GM18861 (cell line): ENCODE measurements around the gene JMJD1C.
A peak's percentile ranks its signal among the peaks of the same experiment; 100 is the strongest.
"Not testable (repeated sequence)": the region's sequence is repeated elsewhere in the genome, so short reads cannot be mapped to it uniquely, and the experiment has no call there.

Experiments used
- ATAC-seq: cut with Tn5 transposase; IDR thresholded peaks from one replicate; pipeline ENCODE4 v1.9.1; 2021; ENCODE audit not compliant: unreplicated experiment

Gene JMJD1C

DNA sequence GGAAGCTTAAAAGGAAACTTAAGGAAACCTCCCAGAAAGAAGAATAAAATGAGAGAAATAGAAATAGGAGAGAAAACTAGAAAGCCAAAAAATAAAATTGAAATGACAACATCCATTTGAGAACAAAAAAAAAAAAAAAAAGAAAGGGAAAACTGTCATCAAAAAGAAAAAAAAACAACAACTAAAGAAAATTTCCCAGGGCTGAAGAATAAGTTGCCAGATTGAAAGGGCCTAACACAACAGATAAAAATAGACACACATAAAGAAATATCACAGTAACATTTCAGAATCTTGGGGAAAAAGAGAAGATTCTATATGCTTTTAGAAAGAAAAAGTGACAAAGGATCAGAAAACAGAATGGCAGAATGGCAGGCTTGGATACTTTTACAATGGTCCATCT is 157.1 kb downstream of the JMJD1C start:
- ATAC-seq = no peak

DNA sequence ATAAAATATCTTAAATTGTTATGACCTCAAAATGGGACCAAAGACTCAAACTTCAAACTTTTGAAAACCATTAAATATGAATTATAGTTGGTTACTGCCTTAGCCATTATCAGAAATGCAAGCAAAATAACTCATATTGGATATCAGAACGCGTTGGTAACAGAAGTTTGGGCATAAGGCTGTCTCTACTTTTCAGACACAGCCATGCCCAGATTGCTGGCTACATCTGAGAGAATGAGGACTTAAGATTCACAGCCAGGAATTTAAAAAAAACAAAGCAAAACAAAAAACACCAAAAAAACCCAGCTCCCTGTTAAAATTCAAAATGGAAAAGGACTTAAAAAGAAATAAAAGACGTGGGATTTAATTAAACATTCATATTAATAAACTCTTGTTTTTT is 161.6 kb downstream of the JMJD1C start:
- ATAC-seq = no peak

DNA sequence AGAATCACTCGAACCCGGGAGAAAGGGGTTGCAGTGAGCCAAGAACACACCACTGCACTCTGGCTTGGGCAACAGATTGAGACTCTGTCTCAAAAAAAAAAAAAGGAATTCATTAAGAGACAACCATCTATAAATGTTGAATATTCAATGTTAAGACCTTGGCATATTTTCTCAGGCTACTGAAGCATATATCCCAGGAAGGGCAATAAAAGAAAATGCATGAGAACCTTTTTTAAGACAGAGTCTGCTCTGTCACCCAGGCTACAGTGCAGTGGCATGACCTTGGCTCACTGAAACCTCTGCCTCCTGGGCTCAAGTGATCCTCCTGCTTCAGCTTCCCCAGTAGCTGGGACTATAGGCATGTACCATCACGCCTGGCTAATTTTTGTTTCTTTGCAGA is 165.0 kb downstream of the JMJD1C start:
- no peak for ATAC-seq

DNA sequence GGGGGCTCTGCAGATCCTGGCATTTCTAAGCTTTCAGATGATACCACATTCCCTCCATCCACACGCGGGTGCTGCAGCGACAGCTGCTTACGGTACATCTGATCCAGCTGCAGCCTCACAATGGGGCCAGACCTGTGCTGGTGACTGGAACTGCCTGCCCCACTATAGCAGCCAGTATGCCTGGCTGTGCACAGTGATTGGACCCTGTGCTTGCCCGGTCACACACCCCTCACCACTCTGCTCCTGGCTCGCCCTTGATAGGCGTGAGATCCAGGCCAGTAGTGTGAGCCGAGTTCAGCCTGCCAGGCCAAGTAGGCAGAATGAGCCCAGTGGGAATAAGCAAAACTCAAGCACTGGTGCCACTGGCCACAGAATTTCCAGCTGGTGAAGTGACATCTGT is 167.8 kb downstream of the JMJD1C start:
- ATAC-seq = no peak

DNA sequence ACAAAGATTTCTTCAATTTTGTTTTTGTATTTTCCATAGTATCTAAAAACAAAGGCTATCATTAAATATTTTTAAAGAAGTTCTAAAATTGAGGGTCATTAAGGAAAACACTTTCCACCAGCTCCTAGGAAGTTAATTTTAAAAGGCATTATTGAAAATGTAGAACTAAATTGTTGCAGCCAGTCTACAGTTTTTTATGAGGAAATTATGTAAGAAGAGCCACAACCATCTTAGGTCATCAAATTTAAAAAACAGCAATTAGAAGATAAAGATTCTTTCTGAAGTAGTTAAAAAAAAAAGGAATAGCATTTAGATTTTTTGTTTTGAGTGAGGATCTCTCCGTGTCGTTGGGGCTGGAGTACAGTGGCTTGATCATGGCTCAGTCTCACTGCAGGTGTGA is 171.0 kb downstream of the JMJD1C start:
- no peak for ATAC-seq

DNA sequence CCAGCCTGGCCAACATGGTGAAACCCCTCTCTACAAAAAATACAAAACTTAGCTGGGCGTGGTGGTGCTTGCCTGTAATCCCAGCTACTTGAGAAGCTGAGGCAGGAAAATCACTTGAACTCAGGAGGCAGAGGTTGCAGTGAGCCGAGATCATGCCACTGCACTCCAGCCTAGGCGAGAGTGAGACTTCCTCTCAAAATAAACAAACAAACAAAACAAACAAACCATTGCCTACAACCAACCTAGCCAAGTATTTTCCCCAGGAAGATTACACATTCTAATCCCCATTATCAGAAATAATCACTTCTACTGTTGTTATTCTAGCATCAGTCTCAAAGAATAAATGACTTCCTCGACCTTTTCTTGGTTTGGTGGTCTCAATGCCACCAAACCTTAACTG is 172.9 kb downstream of the JMJD1C start:
- ATAC-seq = not testable (repeated sequence)

DNA sequence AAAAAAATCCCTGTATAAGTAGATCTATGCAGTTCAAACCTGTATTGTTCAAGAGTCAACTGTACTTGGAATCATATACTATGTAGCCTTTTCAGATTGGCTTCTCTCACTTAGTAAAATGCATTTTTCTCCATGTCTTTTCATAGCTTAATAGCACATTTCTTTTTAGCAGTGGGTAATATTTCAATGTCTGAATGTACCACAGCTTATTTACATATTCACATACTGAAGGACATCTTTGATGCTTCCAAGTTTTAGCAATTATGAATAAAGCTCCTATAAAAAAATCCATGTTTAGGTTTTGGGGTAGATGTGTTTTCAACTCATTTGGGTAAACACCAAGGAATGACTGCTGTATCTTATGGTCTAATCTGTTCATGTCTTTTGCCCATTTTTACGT is 177.6 kb downstream of the JMJD1C start:
- ATAC-seq = no peak

DNA sequence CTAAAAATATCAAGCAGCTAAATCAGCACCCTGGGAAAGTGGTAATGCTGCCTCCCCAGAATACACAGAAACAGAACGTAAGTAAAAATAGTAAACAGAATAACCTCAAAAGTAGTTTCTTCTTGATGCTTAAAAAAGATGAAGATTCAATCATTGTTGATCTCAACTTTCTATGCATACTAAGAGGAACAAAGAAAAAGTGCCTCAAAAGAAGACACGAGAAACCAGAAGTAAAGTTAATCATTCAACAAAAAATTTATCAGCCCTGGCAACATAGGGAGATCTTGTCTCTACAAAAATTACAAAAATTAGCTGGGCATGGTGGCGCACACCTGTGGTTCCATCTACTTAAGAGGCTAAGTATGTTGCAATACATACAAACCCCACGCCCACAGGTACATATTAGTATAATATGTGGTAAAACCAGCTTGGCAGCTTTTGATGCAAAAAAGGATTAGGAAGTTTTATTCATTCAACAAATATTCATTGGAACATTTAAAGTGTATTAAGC is 179.0 kb downstream of the JMJD1C start:
- ATAC-seq = peak; percentile 94

DNA sequence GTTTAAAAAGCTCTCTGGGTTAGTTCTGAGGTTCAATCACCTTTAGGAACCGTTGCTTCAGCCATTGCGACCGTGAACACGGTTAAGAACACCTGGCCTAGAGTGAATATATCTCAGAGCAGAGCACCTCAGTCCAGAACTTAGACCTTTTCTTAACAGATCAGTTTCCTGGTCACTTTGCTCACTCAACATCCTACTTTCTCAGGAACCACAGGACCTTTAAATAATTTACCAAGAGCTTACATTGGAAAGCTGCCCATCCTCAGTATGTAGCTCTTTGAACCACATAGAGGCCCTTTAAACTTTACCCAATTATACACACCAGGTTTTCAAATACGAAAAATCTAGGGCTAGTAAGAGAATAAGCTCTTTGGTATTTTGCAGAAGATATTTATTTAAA is 179.4 kb downstream of the JMJD1C start:
- peak; percentile 43 for ATAC-seq

DNA sequence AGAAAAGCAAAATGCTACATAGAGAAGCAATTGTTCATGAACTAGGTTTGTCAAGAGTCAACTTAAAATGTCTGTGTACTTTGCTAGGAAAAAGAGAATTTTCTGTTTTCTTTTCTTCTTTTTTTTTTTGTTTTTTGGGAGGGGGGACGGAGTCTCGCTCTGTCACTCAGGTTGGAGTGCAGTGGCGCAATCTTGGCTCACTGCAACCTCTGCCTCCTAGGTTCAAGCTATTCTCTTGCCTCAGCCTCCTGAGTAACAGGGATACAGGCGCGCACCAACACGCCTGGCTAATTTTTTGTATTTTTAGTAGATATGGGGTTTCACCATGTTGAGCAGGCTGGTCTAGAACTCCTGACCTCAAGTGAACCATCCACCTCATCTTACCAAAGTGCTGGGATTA is 181.9 kb downstream of the JMJD1C start:
- not testable (repeated sequence) for ATAC-seq

DNA sequence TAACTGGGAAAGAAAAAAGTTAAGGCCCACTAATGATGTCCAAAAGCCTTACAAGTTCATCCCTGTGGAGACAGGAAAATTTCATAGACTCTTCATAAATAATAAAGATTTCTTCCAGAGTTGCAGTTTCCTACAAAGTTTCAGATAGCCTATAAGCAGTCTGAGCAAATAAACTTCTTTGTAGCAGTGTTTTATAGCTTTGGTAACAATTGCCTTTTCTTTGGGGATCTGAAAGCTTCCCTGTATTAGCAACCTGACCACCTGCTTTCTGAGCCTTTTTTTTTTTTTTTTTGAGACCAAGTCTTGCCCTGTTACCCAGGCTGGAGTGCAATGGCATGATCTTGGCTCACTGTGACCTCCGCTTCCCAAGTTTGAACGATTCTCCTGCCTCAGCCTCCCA is 182.7 kb downstream of the JMJD1C start:
- ATAC-seq = no peak

DNA sequence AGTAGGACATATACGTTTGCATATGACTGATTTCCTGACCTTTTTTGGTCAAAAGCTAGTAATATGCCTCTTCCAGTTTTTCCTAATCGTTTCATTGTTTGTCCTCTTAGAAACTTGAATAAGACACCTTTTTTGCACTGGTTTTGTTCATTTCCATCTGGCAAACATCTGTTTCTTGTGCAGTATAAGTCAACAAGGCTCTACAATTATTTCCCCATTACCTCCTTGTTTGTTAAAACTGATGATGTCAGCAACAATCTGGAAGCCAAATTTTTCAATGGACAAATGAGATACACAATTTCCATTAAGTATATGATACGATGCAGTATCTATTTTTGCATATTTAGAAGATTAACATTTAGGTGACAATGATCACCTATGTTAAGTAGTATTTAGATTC is 183.8 kb downstream of the JMJD1C start:
- no peak for ATAC-seq

DNA sequence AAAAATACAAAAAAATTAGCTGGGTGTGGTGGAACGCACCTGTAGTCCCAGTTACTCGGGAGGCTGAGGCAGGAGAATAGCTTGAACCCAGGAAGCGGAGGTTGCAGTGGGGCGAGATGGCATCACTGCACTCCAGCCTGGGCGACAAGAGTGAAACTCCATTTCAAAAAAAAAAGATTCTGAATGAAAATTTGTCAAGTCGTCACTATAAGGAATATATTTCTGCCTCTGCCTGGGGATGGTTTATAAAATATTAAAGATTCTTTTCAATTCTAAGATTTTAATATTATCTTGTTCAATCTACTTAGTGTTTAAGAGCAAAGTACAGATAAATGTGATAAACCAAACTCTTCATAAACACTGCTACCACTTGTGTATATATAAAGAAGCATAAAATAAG is 185.4 kb downstream of the JMJD1C start:
- no peak for ATAC-seq

DNA sequence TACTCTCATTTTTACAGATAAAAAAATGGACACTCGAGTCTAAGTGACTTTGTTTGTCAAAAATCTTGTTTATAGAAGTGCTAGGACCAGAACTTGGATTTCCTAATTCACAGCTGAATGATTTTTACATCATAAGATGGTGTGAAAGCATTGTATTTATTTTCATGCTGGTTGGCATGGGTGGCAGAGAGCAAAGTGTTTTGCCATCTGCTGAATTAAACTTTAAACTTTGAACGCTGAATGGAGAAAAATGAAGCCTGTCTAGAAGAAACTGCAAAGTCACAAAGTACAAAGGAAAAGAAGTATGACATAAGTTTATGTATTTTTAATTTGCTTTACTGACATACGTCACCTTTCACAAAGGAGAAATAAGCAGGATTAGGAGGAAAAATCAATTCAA is 190.7 kb downstream of the JMJD1C start:
- no peak for ATAC-seq

DNA sequence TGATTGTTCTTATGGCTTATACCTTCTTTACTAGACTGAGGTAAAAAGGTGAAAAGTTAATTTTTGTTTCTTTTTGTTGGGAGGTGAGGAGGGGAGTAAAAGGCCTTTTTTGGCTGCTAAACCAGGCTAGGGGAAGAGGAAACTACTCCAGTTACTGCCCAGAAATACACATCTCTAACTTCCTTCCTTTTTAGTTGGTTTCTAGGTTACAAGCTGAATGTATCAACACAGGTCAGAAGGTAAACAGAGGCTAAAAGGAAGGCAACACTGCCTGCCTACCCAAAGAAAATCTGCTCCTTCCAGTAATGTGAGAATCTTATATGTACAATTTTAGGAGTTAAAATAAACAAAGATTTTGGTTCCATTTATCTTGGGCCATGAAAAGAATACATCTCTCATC is 192.2 kb downstream of the JMJD1C start:
- ATAC-seq = no peak

DNA sequence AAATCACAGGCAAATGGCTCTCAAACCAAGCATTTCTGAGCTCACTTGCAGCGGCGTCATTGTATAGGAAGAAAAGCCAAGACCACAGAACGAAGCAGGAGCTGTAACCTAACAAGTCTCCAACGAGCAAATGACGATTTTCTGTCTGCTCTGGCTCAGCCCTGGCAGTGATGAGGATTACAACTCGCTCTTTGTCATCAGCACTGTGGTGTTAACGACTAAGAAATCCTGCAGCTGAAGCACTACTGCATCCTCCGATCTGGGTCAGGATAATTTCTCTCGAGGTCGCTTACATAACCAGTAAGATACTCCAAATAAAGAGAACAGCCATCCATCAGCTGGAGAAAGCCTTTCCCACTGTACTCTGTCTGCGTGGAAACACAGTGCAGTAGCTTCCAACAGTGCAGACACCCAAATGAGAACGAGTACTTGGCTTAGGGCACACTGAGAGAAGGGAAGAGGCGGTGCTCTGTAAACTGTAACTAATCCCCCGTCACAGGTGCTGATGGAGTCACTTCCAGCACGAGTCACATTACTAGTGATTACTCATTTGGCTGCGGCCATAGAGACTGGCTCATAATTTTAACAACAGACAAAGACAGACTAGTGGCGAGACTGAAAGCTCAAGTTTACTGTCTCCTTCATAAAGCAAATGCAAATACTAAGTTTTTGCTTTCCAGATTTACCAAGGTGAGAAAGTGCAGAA is 196.8 kb downstream of the JMJD1C start:
- peak; percentile 90 for ATAC-seq

DNA sequence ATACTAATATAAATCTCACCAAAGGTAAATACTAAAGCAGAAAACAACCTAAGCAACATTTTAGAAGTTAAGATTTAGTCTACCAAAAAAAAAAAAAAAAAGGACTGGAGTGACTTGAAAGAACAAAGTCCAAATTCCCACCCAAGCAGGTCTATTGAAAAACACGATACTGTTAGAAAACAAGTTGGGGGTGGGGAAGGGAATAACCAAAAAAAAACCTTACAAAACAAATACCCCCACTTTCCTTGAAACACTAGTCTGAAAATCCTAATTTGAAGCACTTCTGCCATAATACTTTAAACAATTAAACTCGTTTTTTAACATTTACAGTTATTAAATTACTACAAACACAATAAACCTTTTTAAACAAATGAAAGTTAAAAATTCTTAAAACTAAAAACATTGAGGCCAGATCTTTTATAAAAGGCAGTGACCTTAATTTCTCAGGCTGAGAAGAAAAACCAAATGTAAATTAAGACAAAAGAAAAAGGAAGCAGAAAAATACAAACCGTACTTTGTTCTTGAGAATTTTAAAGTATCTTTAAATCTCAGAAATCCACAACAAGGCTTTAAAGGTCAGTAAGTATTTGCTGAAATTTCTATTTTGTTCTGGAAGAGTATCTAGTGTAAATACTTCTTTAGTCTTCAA is 197.5 kb downstream of the JMJD1C start:
- ATAC-seq = no peak

DNA sequence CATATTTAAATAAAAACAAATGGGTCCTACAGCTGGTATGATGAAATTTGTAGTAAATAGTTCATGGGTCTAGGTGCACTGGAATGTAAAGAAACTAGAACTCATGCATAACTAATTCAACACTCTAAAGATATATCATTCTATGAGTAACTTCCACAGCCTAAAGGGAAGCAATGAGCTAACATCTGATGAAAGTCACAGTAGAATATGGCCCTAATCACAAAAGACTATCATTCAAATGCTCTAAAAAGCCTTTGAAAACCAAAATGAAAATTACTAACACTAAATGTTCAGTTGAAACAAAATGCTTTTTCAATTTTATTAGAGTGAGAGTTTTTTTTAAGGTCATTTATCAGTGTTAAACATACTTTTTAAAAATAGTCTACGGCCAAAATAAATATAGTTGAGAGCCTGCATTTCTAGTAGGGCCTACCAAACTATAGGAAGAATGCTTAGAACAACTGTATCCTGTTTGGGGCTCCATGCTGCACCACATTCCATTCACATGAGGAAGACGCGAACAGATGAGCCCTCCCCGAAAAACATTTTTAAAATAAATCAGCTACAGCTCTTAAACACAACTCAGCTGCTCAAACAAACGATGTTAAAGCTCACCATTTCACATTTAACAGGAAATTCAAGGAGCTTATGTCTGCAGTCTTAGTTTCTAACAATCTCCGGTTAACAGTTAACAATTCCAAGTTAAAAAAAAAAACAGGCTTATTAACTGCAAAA is 198.2 kb downstream of the JMJD1C start:
- no peak for ATAC-seq

DNA sequence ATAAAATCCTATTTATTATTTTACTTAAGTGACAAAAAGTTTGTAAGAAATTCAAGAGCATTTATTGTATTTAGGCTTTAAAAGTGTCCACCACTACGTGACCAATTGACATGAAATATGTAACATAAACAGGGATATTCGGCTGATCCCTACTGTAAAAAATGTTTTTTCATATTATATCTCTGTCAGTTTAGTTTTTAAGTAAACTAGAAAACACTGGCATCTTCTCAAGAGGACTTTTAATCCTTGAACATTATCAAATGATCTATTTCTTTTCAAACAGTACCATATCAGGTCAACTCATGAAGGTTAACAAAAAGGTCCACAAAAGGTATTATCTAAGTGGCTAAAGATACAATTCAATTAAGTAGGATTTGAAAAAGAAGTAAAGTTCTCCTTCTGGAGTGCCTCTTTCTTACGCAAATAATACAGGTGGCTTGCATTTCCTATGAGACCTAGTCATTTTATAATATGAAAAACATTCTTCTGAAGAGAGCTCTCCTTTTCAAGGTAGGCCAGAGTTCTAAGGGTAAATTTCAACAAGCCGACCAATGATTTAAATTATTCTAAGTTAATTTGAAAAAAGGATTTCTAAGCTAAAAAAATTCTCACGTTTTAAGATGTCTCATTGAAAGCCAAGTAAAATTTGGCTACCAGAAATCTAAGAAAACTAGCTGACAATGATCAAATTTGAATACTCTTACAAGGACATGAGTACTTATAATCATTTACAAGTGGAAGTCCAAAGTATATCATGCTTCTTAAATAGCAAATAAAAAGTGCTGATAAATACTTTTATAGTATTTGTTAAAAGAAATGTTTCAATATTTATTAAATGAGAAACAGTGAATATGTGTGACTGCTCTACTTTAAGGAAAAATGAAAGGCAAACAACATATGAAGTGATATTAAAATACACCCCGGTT is 199.1 kb downstream of the JMJD1C start:
- no peak for ATAC-seq

DNA sequence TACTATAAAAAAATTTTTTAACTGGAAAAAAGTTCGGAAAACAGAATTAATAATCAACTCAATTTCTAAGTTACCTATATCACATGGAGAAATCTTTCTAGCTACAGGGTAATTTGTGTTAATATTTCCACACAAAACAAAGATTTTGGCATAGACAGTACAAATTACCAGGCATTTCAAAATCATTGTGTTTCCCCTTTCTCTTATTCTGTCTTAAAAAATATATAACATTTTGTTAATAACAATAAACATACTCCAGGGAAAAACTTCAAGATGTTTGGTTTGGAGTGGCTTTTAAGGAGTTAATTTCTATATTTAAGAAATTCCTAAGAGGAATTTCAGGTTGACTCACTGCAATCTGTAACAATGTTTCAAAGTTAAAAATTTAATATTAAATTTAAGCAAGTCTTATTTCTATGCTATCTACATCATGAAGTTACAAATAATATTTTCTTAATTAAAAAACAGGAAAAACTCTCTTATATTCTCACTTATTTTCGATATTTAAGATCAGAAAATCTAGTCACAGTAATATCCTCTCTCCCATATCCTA is 200.0 kb downstream of the JMJD1C start:
- no peak for ATAC-seq

DNA sequence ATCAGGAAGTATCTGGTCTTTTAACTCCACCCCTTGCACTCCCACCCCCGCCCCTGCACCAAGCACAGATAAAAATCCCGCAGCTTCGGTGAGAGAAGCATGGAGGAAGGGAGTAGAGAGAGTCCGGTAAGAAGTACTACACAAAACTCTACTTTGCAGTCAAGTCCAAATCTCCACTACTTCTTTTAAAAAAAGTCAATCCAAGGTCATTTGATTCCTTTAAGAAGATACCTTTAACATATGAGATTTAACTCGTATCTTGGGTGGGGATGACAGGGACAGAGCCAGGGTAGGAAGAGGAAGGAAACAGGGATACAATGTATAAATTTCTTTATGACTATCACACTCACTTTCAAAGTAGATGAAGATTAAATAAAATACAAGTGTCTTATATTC is 200.6 kb downstream of the JMJD1C start:
- ATAC-seq = no peak
